Dendritic cell treated with granulocyte-macrophage colony-stimulating factor and Interleukin-4, amounts not matched to agents 40 ng/mL and 50 ng/mL, for 4 days (primary cell): ENCODE measurements around the gene CDKN1A.

Experiments used
- H3K27ac Mint-ChIP-seq: one replicate; pipeline ENCODE4 v1.8.0; 2022; ENCODE audit warnings: mild to moderate bottlenecking, mixed read lengths
- H3K27me3 Mint-ChIP-seq: one replicate; pipeline ENCODE4 v1.8.0; 2022; ENCODE audit warnings: mild to moderate bottlenecking, mixed read lengths
- H3K36me3 Mint-ChIP-seq: one replicate; pipeline ENCODE4 v1.8.0; 2022; ENCODE audit warnings: low read depth, mixed read lengths
- H3K4me1 Mint-ChIP-seq: one replicate; pipeline ENCODE4 v1.8.0; 2022; ENCODE audit warnings: low read depth, mixed read lengths
- H3K4me3 Mint-ChIP-seq: one replicate; pipeline ENCODE4 v1.8.0; 2022; ENCODE audit warnings: mild to moderate bottlenecking, moderate library complexity, mixed read lengths
- H3K9me3 Mint-ChIP-seq: one replicate; pipeline ENCODE4 v1.8.0; 2022; ENCODE audit warnings: mixed read lengths
- intact Hi-C: fragments of 100-400 bp; cut with micrococcal nuclease; formaldehyde crosslinking; loops from one replicate; pipeline ENCODE4 v1.15.0; 2022

CDKN1A gene

GRCh38 chr6:36688063-36688738 lies 9.7 kb downstream of the CDKN1A start:
- Mint-ChIP-seq H3K36me3 (peaks cover 47% of the 10 kb centered on the region), H3K4me1 (peaks cover 58% of the 10 kb centered on the region), H3K9me3 (no peaks in the 10 kb centered on the region), H3K4me3 (no peak overlapping the region), H3K27ac (no peak overlapping the region), H3K27me3 (no peaks in the 10 kb centered on the region)
- intact Hi-C loops = loop anchor here (5.0 kb wide), 1 partner anchor 69 kb away; no protein-coding TSS in a partner anchor

DNA sequence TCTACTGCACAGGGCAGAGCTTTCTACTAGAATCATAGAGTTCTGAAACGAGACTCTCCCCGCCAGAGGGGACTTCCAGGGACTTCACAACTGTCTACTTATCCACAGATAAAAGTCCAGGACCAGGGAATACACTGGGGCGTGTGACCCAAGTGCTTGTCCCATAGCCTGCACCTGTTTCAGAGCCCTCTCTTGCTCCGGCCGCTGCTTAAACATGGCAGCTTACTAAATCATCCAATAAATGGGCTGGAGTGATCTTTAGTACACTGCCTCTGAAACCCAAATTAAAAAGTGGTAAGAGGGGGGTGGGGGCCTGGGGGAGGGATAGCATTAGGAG lies 10.2 kb downstream of the CDKN1A start:
- Mint-ChIP-seq H3K27ac (no peak overlapping the region), H3K9me3 (no peaks in the 10 kb centered on the region), H3K27me3 (no peaks in the 10 kb centered on the region), H3K4me1 (peaks cover 58% of the 10 kb centered on the region), H3K36me3 (peaks cover 42% of the 10 kb centered on the region), H3K4me3 (no peak overlapping the region)
- intact Hi-C loops = loop anchor here (5.0 kb wide), 1 partner anchor 69 kb away; no protein-coding TSS in a partner anchor

DNA sequence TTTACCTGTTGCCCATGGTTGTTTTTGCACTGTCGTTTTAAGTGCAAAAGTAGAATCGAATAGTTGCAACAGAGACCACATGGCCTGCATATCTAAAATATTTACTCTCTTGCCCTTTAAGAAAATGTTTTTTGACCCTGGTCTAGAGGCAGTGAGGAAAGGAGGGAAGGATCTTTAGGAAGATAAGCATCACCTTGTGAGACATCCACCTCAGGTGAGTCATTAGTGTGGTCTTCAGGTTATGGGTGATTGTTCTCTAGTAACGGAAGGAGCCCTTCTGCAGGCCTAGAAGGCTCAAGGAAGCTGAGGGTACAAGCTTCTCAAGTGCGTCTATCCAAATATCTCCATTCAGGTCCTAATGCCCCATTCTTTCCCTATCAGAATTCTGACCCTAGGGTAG lies 12.5 kb downstream of the CDKN1A start:
- Mint-ChIP-seq H3K27me3 (no peaks in the 10 kb centered on the region), H3K36me3 (peaks cover 19% of the 10 kb centered on the region), H3K27ac (no peak overlapping the region), H3K9me3 (no peaks in the 10 kb centered on the region), H3K4me3 (no peak overlapping the region), H3K4me1 (peaks cover 35% of the 10 kb centered on the region)
- intact Hi-C loops = loop anchor here (5.0 kb wide), 1 partner anchor 36 kb away; no protein-coding TSS in a partner anchor

DNA sequence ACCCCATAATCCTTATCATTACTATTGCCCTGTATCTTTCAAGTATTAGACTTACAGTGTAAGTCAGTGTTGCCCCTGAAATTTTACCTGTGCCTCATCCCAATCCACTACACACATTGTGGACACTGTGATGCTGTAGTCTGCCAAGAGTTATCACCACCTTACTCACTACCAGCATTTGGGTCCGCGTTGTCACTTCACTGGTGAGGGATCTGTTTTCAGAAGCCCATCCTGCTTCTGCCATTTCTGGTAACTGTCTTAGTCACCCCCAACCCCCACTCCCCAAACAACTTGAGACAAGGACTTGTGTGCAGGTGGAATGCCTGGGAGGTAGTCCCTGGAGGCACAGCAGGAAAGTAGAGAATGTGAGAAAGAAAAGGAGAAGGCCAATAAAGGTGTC lies 13.1 kb downstream of the CDKN1A start:
- intact Hi-C loops = loop anchor here (5.0 kb wide), 1 partner anchor 36 kb away; no protein-coding TSS in a partner anchor
- H3K4me1 Mint-ChIP-seq = peaks cover 34% of the 10 kb centered on the region

DNA sequence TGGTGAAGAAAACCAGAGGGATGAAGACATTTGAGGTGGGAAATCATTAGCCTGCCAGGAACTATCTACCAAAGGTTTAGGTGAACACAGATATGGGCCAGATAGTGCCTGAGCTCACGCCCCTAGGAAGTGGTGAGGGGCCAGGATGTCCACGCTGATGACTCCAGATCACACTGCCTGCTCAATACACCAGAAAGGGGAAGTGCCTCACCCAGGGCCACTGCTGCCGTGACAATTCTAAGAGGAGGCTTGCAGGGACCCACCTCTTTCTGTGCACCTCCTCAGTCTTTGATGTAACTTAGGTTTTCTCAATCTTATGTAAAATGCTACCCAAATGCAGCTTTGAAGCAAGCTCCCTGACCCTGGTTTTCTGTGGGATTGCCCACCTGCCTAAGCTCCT lies 13.7 kb downstream of the CDKN1A start:
- H3K4me3 Mint-ChIP-seq = no peak overlapping the region
- peak overlapping the region; percentile 53 for H3K27ac Mint-ChIP-seq
- H3K27me3 Mint-ChIP-seq = no peaks in the 10 kb centered on the region
- no peaks in the 10 kb centered on the region for H3K9me3 Mint-ChIP-seq
- peaks cover 7% of the 10 kb centered on the region for H3K36me3 Mint-ChIP-seq
- intact Hi-C loops = loop anchor here (5.0 kb wide), 1 partner anchor 35 kb away; no protein-coding TSS in a partner anchor
- H3K4me1 Mint-ChIP-seq = peaks cover 39% of the 10 kb centered on the region

More for the DNA sequence above, 13.1 kb downstream of the CDKN1A start:
- no peaks in the 10 kb centered on the region for H3K9me3 Mint-ChIP-seq
- no peak overlapping the region for H3K4me3 Mint-ChIP-seq
- H3K36me3 Mint-ChIP-seq = peaks cover 13% of the 10 kb centered on the region
- no peaks in the 10 kb centered on the region for H3K27me3 Mint-ChIP-seq
- H3K27ac Mint-ChIP-seq = peak overlapping the region; percentile 6

DNA sequence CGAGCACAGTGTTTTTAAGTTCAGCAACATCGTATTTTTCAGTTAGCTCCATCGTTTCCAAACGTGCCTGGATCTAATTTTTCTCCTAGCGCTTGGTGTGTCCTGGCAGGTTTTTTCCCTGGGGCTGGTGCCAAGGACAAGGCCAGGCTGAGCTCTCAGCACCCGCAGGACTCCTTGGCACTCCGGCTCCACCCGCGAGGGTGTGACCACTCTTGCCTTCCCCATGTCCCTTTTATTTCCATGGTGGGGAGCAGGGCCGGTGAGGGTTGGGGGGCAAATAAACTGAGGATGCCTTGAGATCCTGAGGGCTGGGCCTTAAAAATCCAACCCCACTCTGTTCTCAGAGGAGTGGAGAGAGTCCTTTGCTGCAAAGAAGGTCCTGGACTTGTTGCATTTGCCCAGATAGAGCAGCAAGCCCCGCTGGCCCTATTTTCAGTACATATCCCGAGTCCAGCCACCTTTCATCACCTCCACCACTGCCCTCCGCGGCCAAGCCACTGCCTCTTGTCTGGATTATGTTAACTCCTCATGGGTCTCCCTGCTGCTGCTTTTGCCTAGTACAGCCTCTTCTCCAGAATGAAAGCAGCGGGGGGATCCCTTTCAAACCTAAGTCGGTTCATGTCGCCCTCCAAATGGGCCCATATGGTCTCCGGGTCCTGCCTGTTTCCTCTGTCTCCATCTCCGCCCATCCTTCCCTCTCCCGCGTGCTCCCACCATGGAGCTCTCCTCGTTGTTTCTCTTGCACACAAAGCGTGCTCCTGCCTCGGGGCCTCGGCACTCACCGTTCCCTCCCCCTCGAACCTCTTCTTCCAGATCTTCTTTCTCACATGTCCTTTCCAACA lies 14.6 kb downstream of the CDKN1A start:
- Mint-ChIP-seq H3K4me3 (no peak overlapping the region), H3K27me3 (no peaks in the 10 kb centered on the region), H3K36me3 (no peaks in the 10 kb centered on the region), H3K9me3 (no peaks in the 10 kb centered on the region), H3K27ac (peak overlapping the region; percentile 53), H3K4me1 (peaks cover 48% of the 10 kb centered on the region)
- intact Hi-C loops = loop anchor here (5.0 kb wide), 1 partner anchor 34 kb away; no protein-coding TSS in a partner anchor

DNA sequence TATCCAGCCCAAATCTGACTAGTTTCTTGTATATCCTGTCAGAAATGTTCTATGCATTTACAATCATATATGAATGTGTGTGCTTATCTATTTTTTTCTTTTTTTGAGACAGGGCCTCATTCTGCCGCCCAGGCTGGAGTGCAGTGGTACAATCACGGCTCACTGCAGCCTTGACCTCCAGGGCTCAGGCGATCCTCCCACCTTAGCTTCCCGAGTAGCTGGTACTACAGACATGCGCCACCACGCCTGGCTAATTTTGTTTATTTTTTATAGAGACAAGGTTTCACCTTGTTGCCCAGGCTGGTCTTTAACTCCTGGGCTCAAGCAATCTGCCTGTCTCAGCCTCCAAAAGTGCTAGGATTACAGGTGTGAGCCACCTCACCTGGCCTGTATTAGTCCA lies 16.1 kb downstream of the CDKN1A start:
- no peaks in the 10 kb centered on the region for H3K36me3 Mint-ChIP-seq
- no peaks in the 10 kb centered on the region for H3K27me3 Mint-ChIP-seq
- H3K9me3 Mint-ChIP-seq = no peaks in the 10 kb centered on the region
- intact Hi-C loops = loop anchor here (5.0 kb wide), 1 partner anchor 33 kb away; no protein-coding TSS in a partner anchor
- no peak overlapping the region for H3K27ac Mint-ChIP-seq
- H3K4me3 Mint-ChIP-seq = no peak overlapping the region
- H3K4me1 Mint-ChIP-seq = peaks cover 62% of the 10 kb centered on the region

GRCh38 chr6:36695414-36695813 lies 16.9 kb downstream of the CDKN1A start:
- no peaks in the 10 kb centered on the region for H3K36me3 Mint-ChIP-seq
- H3K4me1 Mint-ChIP-seq = peaks cover 67% of the 10 kb centered on the region
- no peaks in the 10 kb centered on the region for H3K9me3 Mint-ChIP-seq
- no peak overlapping the region for H3K4me3 Mint-ChIP-seq
- intact Hi-C loops = no loop called here
- H3K27ac Mint-ChIP-seq = no peak overlapping the region
- H3K27me3 Mint-ChIP-seq = no peaks in the 10 kb centered on the region

- Mint-ChIP-seq H3K4me3 (no peak within 1 kb of the TSS), H3K27ac (peak within 1 kb of the TSS; percentile 31), H3K27me3 (no peaks in the 10 kb centered on the region), H3K4me1 (peaks cover 73% of the 10 kb centered on the region), H3K36me3 (no peaks in the 10 kb centered on the region), H3K9me3 (no peaks in the 10 kb centered on the region)
- intact Hi-C loops = no loop called here
These were observed 19.0 kb downstream of the CDKN1A start, which contains the start of gene RAB44 for GRCh38 chr6:36697481-36697903. TSS of gene RAB44 (plus strand) at chr6:36697826. CDS start at chr6:36704236, 6,410 bp downstream.

- H3K4me1 Mint-ChIP-seq = peaks cover 71% of the 10 kb centered on the region
- intact Hi-C loops = no loop called here
- no peak overlapping the region for H3K27ac Mint-ChIP-seq
- no peaks in the 10 kb centered on the region for H3K36me3 Mint-ChIP-seq
- no peak overlapping the region for H3K4me3 Mint-ChIP-seq
- no peaks in the 10 kb centered on the region for H3K27me3 Mint-ChIP-seq
- no peaks in the 10 kb centered on the region for H3K9me3 Mint-ChIP-seq
These were observed 19.7 kb downstream of the CDKN1A start for GRCh38 chr6:36698196-36698595.

DNA sequence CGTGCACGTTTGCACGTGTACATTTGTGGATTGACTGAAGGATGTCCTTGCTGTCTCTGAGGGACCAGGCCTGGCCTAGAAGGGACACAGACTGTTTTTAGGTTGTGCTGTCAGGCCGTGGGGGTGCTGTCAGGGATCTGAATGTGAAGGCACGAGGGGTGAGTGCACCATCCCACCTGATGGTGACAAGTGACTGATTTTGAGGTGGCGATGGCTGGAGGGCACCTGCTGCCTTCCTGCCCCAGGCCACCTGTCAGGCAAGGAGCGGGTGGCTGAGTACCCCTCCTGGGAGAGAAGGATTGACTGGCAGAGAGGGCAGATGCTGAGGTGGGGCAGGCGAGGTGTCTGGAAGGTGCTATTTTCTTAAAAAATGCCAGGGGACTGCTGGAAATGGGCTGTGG lies 20.4 kb downstream of the CDKN1A start:
- Mint-ChIP-seq H3K4me3 (no peak overlapping the region), H3K27me3 (no peaks in the 10 kb centered on the region), H3K27ac (peak overlapping the region; percentile 31), H3K36me3 (no peaks in the 10 kb centered on the region), H3K9me3 (no peaks in the 10 kb centered on the region), H3K4me1 (peaks cover 68% of the 10 kb centered on the region)
- intact Hi-C loops = no loop called here

DNA sequence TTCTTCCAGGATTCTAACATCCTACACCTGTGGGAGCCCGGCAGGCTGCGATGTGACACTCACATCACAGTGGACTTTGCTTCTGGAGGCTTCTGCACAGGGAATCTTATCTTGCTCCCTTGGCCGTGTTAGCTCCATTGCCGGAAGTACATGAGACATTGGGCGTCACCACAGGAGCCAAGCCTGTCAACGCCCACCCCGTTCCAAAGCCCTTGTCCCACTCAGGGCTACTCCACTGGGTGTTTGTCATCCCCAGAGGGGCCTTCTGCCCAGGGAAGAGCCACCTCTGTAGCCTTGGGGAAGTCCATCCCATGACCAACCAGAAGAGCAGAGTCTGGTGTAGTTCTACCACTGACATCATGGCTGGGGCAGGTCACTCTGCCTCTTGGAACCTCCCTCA lies 20.8 kb downstream of the CDKN1A start:
- Mint-ChIP-seq H3K27ac (peak overlapping the region; percentile 31), H3K4me1 (peaks cover 68% of the 10 kb centered on the region), H3K36me3 (no peaks in the 10 kb centered on the region), H3K9me3 (no peaks in the 10 kb centered on the region), H3K27me3 (no peaks in the 10 kb centered on the region), H3K4me3 (no peak overlapping the region)
- intact Hi-C loops = no loop called here

GRCh38 chr6:36700071-36700812 lies 21.7 kb downstream of the CDKN1A start:
- Mint-ChIP-seq H3K27me3 (no peaks in the 10 kb centered on the region), H3K9me3 (no peaks in the 10 kb centered on the region), H3K27ac (peak overlapping the region; percentile 47), H3K4me3 (no peak overlapping the region), H3K36me3 (no peaks in the 10 kb centered on the region), H3K4me1 (peaks cover 68% of the 10 kb centered on the region)
- intact Hi-C loops = no loop called here
